IMR-90 (cell line): ENCODE measurements around the gene USP54. TPM values are rescaled to one million over a fixed set of nuclear protein-coding genes. Genes with fewer than 3 reads are reported as not detected.

ENCODE experiments used
- ATAC-seq: fragments of 200-7000 bp; cut with Tn5 transposase; 2 replicates; pipeline ENCODE4 v1.9.1; 2020; ENCODE audit warnings: low read depth, mild to moderate bottlenecking, moderate library complexity
- BruUV-seq: library from RNA; stranded (reverse); fragments of 400-500 nt; replicated peaks from 2 replicates; lab custom pipeline; 2021; lab: Mats Ljungman, UMichigan
- CTCF ChIA-PET: fragments of 300-600 bp; formaldehyde crosslinking; extraction: SDS; loops from one replicate; lab custom pipeline; 2021; ENCODE audit warnings: antibody characterized with exemption; lab: Yijun Ruan, JAX
- POLR2A ChIA-PET: fragments of 300-600 bp; sonication (Branson Sonifier 250); formaldehyde crosslinking; loops from one replicate; lab custom pipeline; 2022; ENCODE audit warnings: antibody characterized with exemption; ENCODE audit not compliant: unreplicated experiment; lab: Charles Lee
- DNase-seq: peaks from one replicate; pipeline ENCODE4 v3.0.0; 2013
- H2AFZ ChIP-seq: replicated peaks from 2 replicates; pipeline ENCODE3; 2013; ENCODE audit warnings: low read length, mild to moderate bottlenecking; ENCODE audit not compliant: poor library complexity
- H2AK5ac ChIP-seq: 2 replicates; pipeline ENCODE4 v1.6.1; 2013; ENCODE audit warnings: low read depth, low read length, inconsistent platforms
- H2AK9ac ChIP-seq: replicated peaks from 2 replicates; pipeline ENCODE3; 2013; ENCODE audit warnings: mild to moderate bottlenecking, low read depth, low read length, moderate library complexity; ENCODE audit not compliant: poor library complexity
- H2BK120ac ChIP-seq: 2 replicates; pipeline ENCODE4 v1.6.1; 2013; ENCODE audit warnings: low read depth, low read length, inconsistent platforms
- H2BK15ac ChIP-seq: 3 replicates; pipeline ENCODE4 v1.6.1; 2013; ENCODE audit warnings: low read depth, low read length, inconsistent platforms
- H2BK20ac ChIP-seq: 2 replicates; pipeline ENCODE4 v1.6.1; 2013; ENCODE audit warnings: low read depth, mild to moderate bottlenecking, inconsistent platforms, low read length, moderate library complexity
- H2BK5ac ChIP-seq: 2 replicates; pipeline ENCODE4 v1.6.1; 2013; ENCODE audit warnings: mild to moderate bottlenecking, low read depth, low read length, inconsistent platforms; ENCODE audit not compliant: poor library complexity, severe bottlenecking
- H3K14ac ChIP-seq: replicated peaks from 2 replicates; pipeline ENCODE4 v1.6.1; 2013; ENCODE audit warnings: low read depth, low read length, inconsistent platforms
- H3K18ac ChIP-seq: 2 replicates; pipeline ENCODE4 v1.6.1; 2013; ENCODE audit warnings: low read depth, low read length, control low read depth
- H3K23ac ChIP-seq: 2 replicates; pipeline ENCODE4 v1.6.1; 2013; ENCODE audit warnings: low read depth, low read length, inconsistent platforms
- H3K27ac ChIP-seq: 2 replicates; pipeline ENCODE4 v1.5.1; 2013; ENCODE audit warnings: mild to moderate bottlenecking, control low read depth, low read length; ENCODE audit not compliant: insufficient read depth
- H3K27me3 ChIP-seq: 2 replicates; pipeline ENCODE4 v1.6.1; 2013; ENCODE audit warnings: low read length; ENCODE audit not compliant: control insufficient read depth, insufficient read depth
- H3K36me3 ChIP-seq: 2 replicates; pipeline ENCODE4 v1.6.1; 2013; ENCODE audit warnings: low read length, mixed read lengths; ENCODE audit not compliant: control insufficient read depth, insufficient read depth
- H3K4ac ChIP-seq: 2 replicates; pipeline ENCODE4 v1.6.1; 2013; ENCODE audit warnings: low read depth, low read length, inconsistent platforms
- H3K4me1 ChIP-seq: 2 replicates; pipeline ENCODE4 v1.6.1; 2013; ENCODE audit warnings: low read length, mixed read lengths; ENCODE audit not compliant: control insufficient read depth, insufficient read depth
- H3K4me2 ChIP-seq: 2 replicates; pipeline ENCODE4 v1.6.1; 2013; ENCODE audit warnings: low read depth, mild to moderate bottlenecking, control low read depth, low read length, moderate library complexity
- H3K4me3 ChIP-seq: 2 replicates; pipeline ENCODE4 v1.5.1; 2013; ENCODE audit warnings: low read depth, mild to moderate bottlenecking, control low read depth, low read length, moderate library complexity; ENCODE audit not compliant: insufficient read depth
- H3K56ac ChIP-seq: 2 replicates; pipeline ENCODE4 v1.6.1; 2013; ENCODE audit warnings: low read length, inconsistent platforms; ENCODE audit not compliant: insufficient read depth; ENCODE audit errors: extremely low read depth
- H3K79me1 ChIP-seq, 2 experiments: 2 replicates each; pipeline ENCODE4 v1.6.1; 2013; ENCODE audit warnings: low read length in 2 of 2, inconsistent platforms in 1 of 2, low read depth in 1 of 2
- H3K9ac ChIP-seq: 2 replicates; pipeline ENCODE4 v1.6.1; 2013; ENCODE audit warnings: low read depth, low read length, control low read depth
- H3K9me1 ChIP-seq: 2 replicates; pipeline ENCODE4 v1.6.1; 2013; ENCODE audit warnings: low read length, inconsistent platforms; ENCODE audit not compliant: insufficient read depth
- H3K9me3 ChIP-seq: 2 replicates; pipeline ENCODE4 v1.6.1; 2013; ENCODE audit warnings: low read length; ENCODE audit not compliant: control insufficient read depth, insufficient read depth
- H4K20me1 ChIP-seq: 2 replicates; pipeline ENCODE4 v1.6.1; 2013; ENCODE audit warnings: low read length, inconsistent platforms; ENCODE audit not compliant: insufficient read depth
- H4K5ac ChIP-seq: 2 replicates; pipeline ENCODE4 v1.6.1; 2013; ENCODE audit warnings: mild to moderate bottlenecking, low read depth, low read length, control low read depth
- H4K8ac ChIP-seq, 2 experiments: 2 replicates each; pipeline ENCODE4 v1.6.1; 2013; ENCODE audit warnings: low read depth in 2 of 2, low read length in 2 of 2, control low read depth in 1 of 2, inconsistent platforms in 1 of 2
- H4K91ac ChIP-seq: 2 replicates; pipeline ENCODE4 v1.6.1; 2013; ENCODE audit warnings: low read depth, low read length, inconsistent platforms; ENCODE audit not compliant: insufficient read depth
- CHD1 ChIP-seq: IDR thresholded peaks from 2 replicates; pipeline ENCODE4 v1.6.1; 2012; ENCODE audit warnings: low read depth, low read length, improper control_type of control experiment
- MAFK ChIP-seq: IDR thresholded peaks from 2 replicates; pipeline ENCODE4 v1.6.1; 2012; ENCODE audit warnings: low read depth, low read length, improper control_type of control experiment
- RAD21 ChIP-seq: IDR thresholded peaks from 2 replicates; pipeline ENCODE4 v1.6.1; 2012; ENCODE audit warnings: low read length, improper control_type of control experiment
- RCOR1 ChIP-seq: IDR thresholded peaks from 2 replicates; pipeline ENCODE4 v1.6.1; 2012; ENCODE audit warnings: mild to moderate bottlenecking, low read length, improper control_type of control experiment; ENCODE audit not compliant: insufficient replicate concordance
- RFX5 ChIP-seq: IDR thresholded peaks from 2 replicates; pipeline ENCODE4 v1.8.0; 2012; ENCODE audit warnings: low read depth, mild to moderate bottlenecking, low read length, moderate library complexity
- WGBS, 2 experiments: methylation state at CpG; one replicate each; pipeline versions ENCODE4 v1.1.5 to v1.1.7; 2013; ENCODE audit warnings: missing lambda C conversion rate in 2 of 2; ENCODE audit not compliant: insufficient read length in 1 of 2; ENCODE audit errors: extremely low coverage in 2 of 2; 5-methylcytosine and 5-hydroxymethylcytosine counted together
- dilution Hi-C: fragments of 300-500 bp; cut with HindIII; formaldehyde crosslinking; loops from one replicate; pipeline ENCODE4 v1.14.3; 2018; ENCODE audit warnings: low sequenced_read_pairs; ENCODE audit not compliant: unreplicated experiment
- in situ Hi-C: fragments of 300-500 bp; cut with MboI; formaldehyde crosslinking; loops from 3 replicates; pipeline ENCODE4 v1.14.3; 2019; ENCODE audit warnings: low sequenced_read_pairs, inconsistent platforms, mixed read lengths
- intact Hi-C: fragments of 100-400 bp; cut with micrococcal nuclease; formaldehyde crosslinking; loops from 2 replicates; pipeline ENCODE4 v1.10.0; 2022
- polyA plus RNA-seq, 3 experiments: library from polyadenylated mRNA; depleted of rRNA; stranded (reverse); fragments of >200 nt; gene quantifications; 2 replicates each; pipeline ENCODE4 v1.2.3, GENCODE V29; 2012; ENCODE audit warnings: low replicate concordance in 1 of 3
- total RNA-seq: library from RNA; depleted of rRNA; stranded (reverse); fragments of >200 nt; gene quantifications from 2 replicates; pipeline ENCODE4 v1.2.3, GENCODE V29; 2012
- TF ChIP-seq, protein P1 (sequence below): fragments of 150-350 bp; IDR thresholded peaks from 2 replicates; pipeline ENCODE4 v1.6.1; 2017; ENCODE audit warnings: mild to moderate bottlenecking, antibody characterized with exemption, low read length, low read depth

The USP54 gene
- total and polyA plus RNA-seq, 2 of the 4 experiments (the other 2 are of a cell fraction), result 4.0 to 7.9 TPM

DNA sequence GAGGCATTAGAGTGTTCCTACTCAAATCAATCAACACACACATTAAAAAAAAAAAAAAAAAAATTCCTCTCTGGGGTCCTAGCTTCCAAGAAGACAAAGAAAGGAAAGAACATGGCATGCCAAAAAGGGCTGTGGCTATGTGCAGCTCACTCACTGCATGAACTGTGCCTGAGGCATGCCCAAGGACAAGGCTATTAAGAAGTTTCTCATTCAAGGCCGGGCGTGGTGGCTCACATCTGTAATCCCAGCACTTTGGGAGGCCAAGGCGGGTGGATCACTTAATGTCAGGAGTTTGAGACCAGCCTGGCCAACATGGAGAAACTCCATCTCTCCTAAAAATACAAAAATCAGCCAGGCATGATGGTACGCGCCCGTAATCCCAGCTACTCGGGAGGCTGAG, 53.4 kb downstream of the USP54 start:
- in situ Hi-C loops, result no loop called here
- CTCF ChIA-PET, result no interaction called here
- POLR2A ChIA-PET, result no interaction called here

More for the DNA sequence above, 53.4 kb downstream of the USP54 start:
- Histone ChIP-seq H2AK9ac (no peak overlapping the region), H2BK20ac (no peak overlapping the region), H4K5ac (no peak overlapping the region), H3K18ac (no peak overlapping the region), H3K14ac (no peak overlapping the region), H3K27ac (no peak overlapping the region), H3K36me3 (peaks cover 1% of the 10 kb centered on the region; the same call in 1 of the 2 replicates), H3K56ac (no peak overlapping the region), H3K23ac (no peak overlapping the region), H2BK5ac (no peak overlapping the region), H3K4me3 (no peak overlapping the region), H2BK120ac (no peak overlapping the region), H3K9ac (no peak overlapping the region), H4K20me1 (no peaks in the 10 kb centered on the region), H3K9me1 (no peaks in the 10 kb centered on the region; the same call in 1 of the 2 replicates), H3K4me2 (no peak overlapping the region), H2BK15ac (no peak overlapping the region), H3K4me1 (no peaks in the 10 kb centered on the region), H3K79me1 (no peaks in the 10 kb centered on the region), H3K27me3 (no peaks in the 10 kb centered on the region), H2AK5ac (no peak overlapping the region), H3K9me3 (no peaks in the 10 kb centered on the region), H3K4ac (no peak overlapping the region), H4K8ac (no peak overlapping the region), H4K91ac (no peak overlapping the region), H2AFZ (no peak overlapping the region)
- WGBS, 2 experiments, result no CpG with 5 or more reads among the region's 7 CpGs
- BruUV-seq, result no TSS peak
- intact Hi-C loops, result no loop called here
- no peak for DNase-seq
- no peak for TF ChIP-seq RAD21
- TF ChIP-seq, protein P1, sequence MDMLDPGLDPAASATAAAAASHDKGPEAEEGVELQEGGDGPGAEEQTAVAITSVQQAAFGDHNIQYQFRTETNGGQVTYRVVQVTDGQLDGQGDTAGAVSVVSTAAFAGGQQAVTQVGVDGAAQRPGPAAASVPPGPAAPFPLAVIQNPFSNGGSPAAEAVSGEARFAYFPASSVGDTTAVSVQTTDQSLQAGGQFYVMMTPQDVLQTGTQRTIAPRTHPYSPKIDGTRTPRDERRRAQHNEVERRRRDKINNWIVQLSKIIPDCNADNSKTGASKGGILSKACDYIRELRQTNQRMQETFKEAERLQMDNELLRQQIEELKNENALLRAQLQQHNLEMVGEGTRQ, result no peak
- TF ChIP-seq RCOR1, result no peak
- no peak for TF ChIP-seq RFX5
- TF ChIP-seq CHD1, result no peak
- TF ChIP-seq MAFK, result no peak
- ATAC-seq, result no peak
- dilution Hi-C loops, result no loop called here
